PFSK-1 (cell line): ENCODE results near the gene CES2.

ENCODE experiments used
- FOXP2 ChIP-seq: optimal IDR thresholded peaks from 2 replicates; pipeline ENCODE3; 2011; ENCODE audit warnings: borderline replicate concordance, control low read depth, inconsistent platforms; ENCODE audit not compliant: insufficient read depth; ENCODE audit errors: extremely low read length, extremely low read depth
- POLR2AphosphoS5 ChIP-seq: IDR thresholded peaks from 2 replicates; pipeline ENCODE4 v1.6.1; 2012; ENCODE audit warnings: low read depth, mild to moderate bottlenecking, control low read depth, low read length, moderate library complexity
- SIN3A ChIP-seq: IDR thresholded peaks from 2 replicates; pipeline ENCODE4 v1.6.1; 2012; ENCODE audit warnings: mild to moderate bottlenecking, low read length, moderate library complexity, borderline replicate concordance; ENCODE audit not compliant: insufficient read depth
- TAF1 ChIP-seq: IDR thresholded peaks from 2 replicates; pipeline ENCODE4 v1.6.1; 2012; ENCODE audit warnings: low read length, control low read depth, borderline replicate concordance; ENCODE audit not compliant: insufficient read depth
- TF ChIP-seq, protein P1 (sequence below), 2 experiments: IDR thresholded peaks; 2 replicates each; pipeline versions ENCODE4 v1.6.1 to v1.8.0; 2011 to 2012; ENCODE audit warnings: low read depth in 2 of 2, low read length in 2 of 2, control low read depth in 1 of 2, inconsistent platforms in 1 of 2, mild to moderate bottlenecking in 1 of 2, moderate library complexity in 1 of 2; ENCODE audit not compliant: insufficient read depth in 1 of 2

CES2 gene

DNA sequence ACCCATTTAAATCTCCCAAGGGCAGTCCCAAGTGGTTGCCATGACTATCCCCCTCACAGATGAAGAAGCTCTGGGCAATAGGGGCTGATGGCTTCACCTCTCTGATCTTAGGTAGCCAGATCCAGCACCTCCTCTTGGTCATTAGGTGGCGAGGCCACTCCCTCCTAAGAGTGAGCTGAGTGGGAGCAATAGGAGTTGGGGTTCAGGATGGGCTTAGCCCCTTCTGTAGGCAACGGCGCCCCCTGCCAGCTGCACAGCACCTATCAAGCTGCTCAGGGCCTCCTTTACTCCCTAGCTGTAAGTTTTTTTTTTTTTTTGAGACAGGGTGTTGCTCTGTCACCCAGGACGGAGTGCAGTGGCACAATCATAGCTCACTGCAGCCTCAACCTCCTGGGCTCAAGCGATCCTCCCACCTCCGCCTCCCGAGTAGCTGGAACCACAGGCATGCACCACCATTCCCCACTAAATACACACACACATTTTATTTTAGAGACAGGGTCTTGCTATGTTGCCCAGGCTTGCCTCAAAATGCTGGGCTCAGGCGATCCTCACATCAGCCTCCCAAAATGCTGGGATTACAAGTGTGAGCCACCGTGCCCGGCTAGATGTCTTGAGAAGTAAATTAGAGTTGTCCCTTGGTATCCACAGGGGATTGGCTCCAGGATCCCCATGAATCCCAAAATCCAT lies 6.5 kb upstream of the CES2 start:
- TF ChIP-seq POLR2AphosphoS5 = no peak
- TF ChIP-seq SIN3A = no peak
- TF ChIP-seq, protein P1, sequence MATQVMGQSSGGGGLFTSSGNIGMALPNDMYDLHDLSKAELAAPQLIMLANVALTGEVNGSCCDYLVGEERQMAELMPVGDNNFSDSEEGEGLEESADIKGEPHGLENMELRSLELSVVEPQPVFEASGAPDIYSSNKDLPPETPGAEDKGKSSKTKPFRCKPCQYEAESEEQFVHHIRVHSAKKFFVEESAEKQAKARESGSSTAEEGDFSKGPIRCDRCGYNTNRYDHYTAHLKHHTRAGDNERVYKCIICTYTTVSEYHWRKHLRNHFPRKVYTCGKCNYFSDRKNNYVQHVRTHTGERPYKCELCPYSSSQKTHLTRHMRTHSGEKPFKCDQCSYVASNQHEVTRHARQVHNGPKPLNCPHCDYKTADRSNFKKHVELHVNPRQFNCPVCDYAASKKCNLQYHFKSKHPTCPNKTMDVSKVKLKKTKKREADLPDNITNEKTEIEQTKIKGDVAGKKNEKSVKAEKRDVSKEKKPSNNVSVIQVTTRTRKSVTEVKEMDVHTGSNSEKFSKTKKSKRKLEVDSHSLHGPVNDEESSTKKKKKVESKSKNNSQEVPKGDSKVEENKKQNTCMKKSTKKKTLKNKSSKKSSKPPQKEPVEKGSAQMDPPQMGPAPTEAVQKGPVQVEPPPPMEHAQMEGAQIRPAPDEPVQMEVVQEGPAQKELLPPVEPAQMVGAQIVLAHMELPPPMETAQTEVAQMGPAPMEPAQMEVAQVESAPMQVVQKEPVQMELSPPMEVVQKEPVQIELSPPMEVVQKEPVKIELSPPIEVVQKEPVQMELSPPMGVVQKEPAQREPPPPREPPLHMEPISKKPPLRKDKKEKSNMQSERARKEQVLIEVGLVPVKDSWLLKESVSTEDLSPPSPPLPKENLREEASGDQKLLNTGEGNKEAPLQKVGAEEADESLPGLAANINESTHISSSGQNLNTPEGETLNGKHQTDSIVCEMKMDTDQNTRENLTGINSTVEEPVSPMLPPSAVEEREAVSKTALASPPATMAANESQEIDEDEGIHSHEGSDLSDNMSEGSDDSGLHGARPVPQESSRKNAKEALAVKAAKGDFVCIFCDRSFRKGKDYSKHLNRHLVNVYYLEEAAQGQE (IDR thresholded peaks at IDR 0.05; ENCODE audit: insufficient read depth in 1 of 2, low read depth in 2 of 2, low read length in 2 of 2) = no peak
- no peak for TF ChIP-seq TAF1

DNA sequence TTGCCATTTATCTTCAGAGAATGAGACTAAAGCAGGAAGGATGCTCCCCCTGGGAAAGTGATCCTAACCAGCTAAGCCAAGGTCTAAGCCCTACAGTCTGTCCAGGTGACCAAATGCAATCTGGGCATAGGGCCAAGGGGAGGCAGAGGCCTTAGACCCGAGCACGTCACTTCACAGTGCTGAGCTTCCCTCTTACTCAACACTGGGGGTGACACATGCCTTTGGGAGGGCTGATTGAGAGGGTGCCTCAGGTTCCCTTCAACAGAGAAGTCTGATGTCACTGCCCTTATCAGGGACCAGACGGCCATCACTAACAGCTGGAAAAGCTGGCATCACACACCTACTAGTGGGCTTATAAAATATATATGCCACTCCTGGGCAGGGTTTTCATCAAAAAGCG lies 5.1 kb upstream of the CES2 start:
- TF ChIP-seq SIN3A (no peak), FOXP2 (no peak), POLR2AphosphoS5 (no peak), TAF1 (no peak)
- TF ChIP-seq, protein P1 (IDR thresholded peaks at IDR 0.05; ENCODE audit: insufficient read depth in 1 of 2, low read depth in 2 of 2, low read length in 2 of 2) = no peak

- TF ChIP-seq FOXP2 (no peak), POLR2AphosphoS5 (no peak), TAF1 (no peak), SIN3A (no peak)
- TF ChIP-seq, protein P1 (IDR thresholded peaks at IDR 0.05; ENCODE audit: insufficient read depth in 1 of 2, low read depth in 2 of 2, low read length in 2 of 2) = no peak
Observed at GRCh38 chr16:66931665-66932064, 3.7 kb upstream of the CES2 start.

GRCh38 chr16:66932076-66932475 lies 3.2 kb upstream of the CES2 start:
- TF ChIP-seq FOXP2 (no peak), SIN3A (no peak), TAF1 (no peak), POLR2AphosphoS5 (no peak)
- TF ChIP-seq, protein P1 (IDR thresholded peaks at IDR 0.05; ENCODE audit: insufficient read depth in 1 of 2, low read depth in 2 of 2, low read length in 2 of 2) = no peak
